ENCODE measurements around the gene SLC24A4. TPM values are rescaled to one million over a fixed set of nuclear protein-coding genes. Genes with fewer than 3 reads are reported as not detected.

SLC24A4 gene
- total RNA-seq, 1 donor from 2014 or later = 3.5 TPM

DNA sequence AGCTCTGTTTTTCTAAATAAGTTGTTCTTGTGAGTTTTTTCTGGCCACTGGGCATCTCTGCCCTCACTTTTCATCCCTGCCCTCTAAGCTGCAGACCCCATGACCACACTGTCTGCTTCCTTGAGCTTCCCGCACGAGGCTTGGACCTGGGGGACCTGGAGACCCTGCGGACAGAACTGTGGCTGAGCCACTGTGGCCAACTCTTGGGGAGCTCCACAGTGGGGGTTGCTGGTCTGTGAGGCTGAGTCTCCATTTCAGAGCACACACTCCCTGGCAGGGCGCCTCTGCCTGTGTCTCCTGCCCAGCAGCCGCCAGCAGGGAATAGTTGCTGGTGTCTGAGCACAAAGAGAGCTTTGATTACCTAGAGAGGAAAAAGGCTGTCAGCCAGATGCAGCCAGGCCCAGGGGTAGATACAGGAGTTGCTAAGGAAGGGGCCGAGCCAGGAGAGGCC is 177.6 kb downstream of the SLC24A4 start:
- TF ChIP-seq CTCF (IDR thresholded peaks at IDR 0.05) = no peak
- intact Hi-C loops (cut with DNase I) = no loop called here
- H3K36me3 ChIP-seq = no peaks in the 10 kb centered on the region
- H3K27me3 ChIP-seq (ENCODE audit: low read depth) = no peaks in the 10 kb centered on the region
- H3K9me3 ChIP-seq = no peaks in the 10 kb centered on the region
- no peak overlapping the region for H3K4me3 ChIP-seq
- DNase-seq (no peak), ATAC-seq (no peak)
- H3K4me1 ChIP-seq = peaks cover 11% of the 10 kb centered on the region
- no peak overlapping the region for H3K27ac ChIP-seq

DNA sequence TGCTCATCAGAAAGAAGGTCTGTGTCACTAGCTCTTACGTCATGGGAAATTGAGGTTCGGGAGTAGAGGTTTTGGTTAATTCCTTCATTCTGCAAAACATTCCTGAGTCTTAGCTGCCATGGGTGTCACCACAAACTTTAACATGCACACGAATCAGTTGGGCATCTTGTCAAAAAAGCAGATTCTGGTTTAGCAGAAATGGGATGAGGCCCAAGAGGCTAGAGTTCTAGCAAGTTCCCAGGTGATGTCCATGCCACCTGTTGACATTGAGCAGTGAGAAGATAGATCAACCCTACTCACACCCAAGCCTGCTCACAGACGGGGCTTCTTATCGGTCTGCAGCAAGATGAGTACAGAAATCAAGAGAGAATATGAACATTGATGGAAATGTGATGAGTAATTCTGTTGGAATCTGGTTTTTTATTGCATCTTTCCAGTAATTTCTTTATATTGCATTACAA is 179.0 kb downstream of the SLC24A4 start:
- TF ChIP-seq CTCF (IDR thresholded peaks at IDR 0.05) = no peak
- intact Hi-C loops (cut with DNase I) = no loop called here
- Histone ChIP-seq H3K27ac (no peak overlapping the region), H3K9me3 (no peaks in the 10 kb centered on the region), H3K27me3 (ENCODE audit: low read depth) (no peaks in the 10 kb centered on the region), H3K4me1 (peaks cover 22% of the 10 kb centered on the region), H3K4me3 (no peak overlapping the region), H3K36me3 (no peaks in the 10 kb centered on the region)
- no peak for ATAC-seq
- no peak for DNase-seq

DNA sequence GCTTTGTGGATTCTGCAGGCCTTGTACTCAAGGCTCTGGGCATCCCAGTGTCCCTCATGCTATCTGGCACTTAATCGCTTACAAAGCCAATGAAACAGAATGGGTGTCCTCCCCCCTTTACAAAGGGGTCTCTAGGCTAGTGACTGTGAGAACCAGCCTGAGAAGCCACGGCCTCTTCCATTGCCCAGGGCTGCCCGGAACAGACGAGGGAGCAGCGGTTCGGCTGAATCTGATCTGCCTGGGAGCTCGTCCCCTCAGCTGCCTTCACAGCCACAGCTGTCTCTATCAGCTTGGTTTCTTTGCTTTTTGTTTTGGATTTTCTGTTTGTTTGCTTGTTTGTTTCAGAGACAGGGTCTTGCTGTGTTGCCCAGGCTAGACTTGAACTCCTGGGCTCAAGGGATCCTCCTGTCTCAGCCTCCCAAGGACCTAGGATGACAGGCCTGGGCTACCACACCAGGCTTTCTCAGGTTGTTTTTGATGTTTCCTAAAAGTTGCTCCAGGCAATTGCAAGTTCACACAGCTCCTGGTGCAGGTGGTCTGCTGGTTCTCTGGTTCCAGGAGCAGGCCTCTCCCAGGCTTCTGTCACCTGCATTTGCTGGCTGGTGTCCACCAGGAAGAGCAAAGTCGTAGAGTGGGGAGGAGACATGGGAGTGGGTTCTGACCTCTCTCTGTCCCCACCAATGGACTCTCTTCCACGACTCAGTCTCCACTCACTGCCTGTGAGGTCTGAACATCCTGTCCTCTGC is 179.7 kb downstream of the SLC24A4 start:
- Histone ChIP-seq H3K4me3 (no peak overlapping the region), H3K36me3 (no peaks in the 10 kb centered on the region), H3K27me3 (ENCODE audit: low read depth) (no peaks in the 10 kb centered on the region), H3K9me3 (no peaks in the 10 kb centered on the region), H3K4me1 (peaks cover 26% of the 10 kb centered on the region), H3K27ac (no peak overlapping the region)
- no peak for TF ChIP-seq CTCF (IDR thresholded peaks at IDR 0.05)
- no peak for ATAC-seq
- intact Hi-C loops (cut with DNase I) = no loop called here
- no peak for DNase-seq

GRCh38 chr14:92503756-92504491 is 181.0 kb downstream of the SLC24A4 start:
- DNase-seq (no peak), ATAC-seq (peak in 1 of 2 donors; percentile 13)

GRCh38 chr14:92505826-92506225 is 182.9 kb downstream of the SLC24A4 start:
- ATAC-seq = no peak
- no peaks in the 10 kb centered on the region for H3K9me3 ChIP-seq
- intact Hi-C loops (cut with DNase I) = no loop called here
- no peaks in the 10 kb centered on the region for H3K27me3 ChIP-seq (ENCODE audit: low read depth)
- no peaks in the 10 kb centered on the region for H3K36me3 ChIP-seq
- no peak overlapping the region for H3K4me3 ChIP-seq
- DNase-seq = no peak
- peaks cover 26% of the 10 kb centered on the region for H3K4me1 ChIP-seq
- TF ChIP-seq CTCF (IDR thresholded peaks at IDR 0.05) = no peak
- H3K27ac ChIP-seq = no peak overlapping the region

More at GRCh38 chr14:92503756-92504491, 181.0 kb downstream of the SLC24A4 start:
- H3K9me3 ChIP-seq = no peaks in the 10 kb centered on the region
- H3K27ac ChIP-seq = no peak overlapping the region
- no peaks in the 10 kb centered on the region for H3K27me3 ChIP-seq (ENCODE audit: low read depth)
- H3K4me3 ChIP-seq = no peak overlapping the region
- TF ChIP-seq CTCF (IDR thresholded peaks at IDR 0.05) = no peak
- no peaks in the 10 kb centered on the region for H3K36me3 ChIP-seq
- peaks cover 26% of the 10 kb centered on the region for H3K4me1 ChIP-seq
- intact Hi-C loops (cut with DNase I) = no loop called here

Data from lower lobe of right lung (tissue), 2 donors.